HepG2 (cell line): ENCODE data around the gene FAM131C. TPM values are rescaled to one million over a fixed set of nuclear protein-coding genes. Genes with fewer than 3 reads are reported as not detected.
A peak's percentile ranks its signal among the peaks of the same experiment; 100 is the strongest.

ENCODE experiments used
- ATAC-seq: fragments of 200-7000 bp; cut with Tn5 transposase; 3 replicates; pipeline ENCODE4 v1.9.1; 2020; ENCODE audit warnings: mild to moderate bottlenecking, moderate library complexity
- BruUV-seq: library from RNA; stranded (reverse); fragments of 400-500 nt; replicated peaks from 2 replicates; lab custom pipeline; 2021; lab: Mats Ljungman, UMichigan
- CTCF ChIA-PET: fragments of 300-600 bp; formaldehyde crosslinking; extraction: SDS; loops from one replicate; lab custom pipeline; 2021; ENCODE audit warnings: low total read pairs, inconsistent platforms, low intra/inter-chr PET ratio; lab: Yijun Ruan, JAX
- POLR2A ChIA-PET: fragments of 350-600 bp; sonication (Branson Sonifier 250); formaldehyde crosslinking; loops from one replicate; lab custom pipeline; 2020; ENCODE audit warnings: antibody characterized with exemption, inconsistent platforms; lab: Yijun Ruan, JAX
- DNase-seq: peaks from one replicate; pipeline ENCODE4 v3.0.0-alpha.2; 2015; ENCODE audit warnings: low spot score
- FAIRE-seq: peaks from 3 replicates; lab custom pipeline; 2011; peaks lifted over from hg19 to GRCh38; lab: Jason Lieb, UNC
- H2AFZ ChIP-seq: one replicate; pipeline ENCODE4 v1.6.1; 2011; ENCODE audit warnings: low read length, inconsistent platforms
- H3K27ac ChIP-seq: fragments of 300-600 bp; 3 replicates; pipeline ENCODE4 v1.8.0; 2011; ENCODE audit warnings: mixed run types, mild to moderate bottlenecking, mixed read lengths, low read length, inconsistent platforms; ENCODE audit not compliant: insufficient read depth; ENCODE audit errors: extremely low read length
- H3K27me3 ChIP-seq, 2 experiments: fragments of 200-600 bp in 1 of 2; 2 replicates in 1 of 2; 3 replicates in 1 of 2; pipeline versions ENCODE4 v1.6.0 to v1.8.0; 2011; ENCODE audit warnings: low read length in 2 of 2, mild to moderate bottlenecking in 2 of 2, moderate library complexity in 2 of 2, inconsistent platforms in 1 of 2; ENCODE audit not compliant: insufficient read depth in 2 of 2, control insufficient read depth in 1 of 2
- H3K36me3 ChIP-seq, 2 experiments: fragments of 200-600 bp in 1 of 2; replicated peaks in 1 of 2; 2 replicates in 1 of 2; 3 replicates in 1 of 2; pipeline versions ENCODE4 v1.5.1 to v1.8.0; 2011; ENCODE audit warnings: low read length in 2 of 2, inconsistent platforms in 1 of 2; ENCODE audit not compliant: insufficient read depth in 2 of 2, control insufficient read depth in 1 of 2
- H3K4me1 ChIP-seq: 2 replicates; pipeline ENCODE4 v1.5.1; 2012; ENCODE audit warnings: low read length, inconsistent platforms; ENCODE audit not compliant: insufficient read depth
- H3K4me2 ChIP-seq: 2 replicates; pipeline ENCODE4 v1.6.0; 2011; ENCODE audit warnings: low read depth, low read length, inconsistent platforms
- H3K4me3 ChIP-seq, 3 experiments: fragments of 200-600 bp in 1 of 3; sonication (generic), shearing (Covaris generic) in 1 of 3; replicated peaks in 1 of 3; 2 replicates each; pipeline ENCODE4 v1.5.1; 2011 to 2016; ENCODE audit warnings: low read length in 3 of 3, inconsistent platforms in 2 of 3, low read depth in 2 of 3, mild to moderate bottlenecking in 2 of 3, control low read depth in 1 of 3, mixed read lengths in 1 of 3; ENCODE audit not compliant: insufficient read depth in 1 of 3
- H3K79me2 ChIP-seq: one replicate; pipeline ENCODE4 v1.6.1; 2011; ENCODE audit warnings: low read length, inconsistent platforms; ENCODE audit not compliant: insufficient read depth
- H3K9ac ChIP-seq: 2 replicates; pipeline ENCODE4 v1.6.0; 2011; ENCODE audit warnings: mild to moderate bottlenecking, low read depth, low read length, inconsistent platforms; ENCODE audit not compliant: insufficient read depth
- H3K9me3 ChIP-seq: 2 replicates; pipeline ENCODE4 v1.5.1; 2012; ENCODE audit warnings: mild to moderate bottlenecking, low read length
- H4K20me1 ChIP-seq: 2 replicates; pipeline ENCODE4 v1.6.0; 2011; ENCODE audit warnings: inconsistent platforms, mild to moderate bottlenecking, low read length, moderate library complexity; ENCODE audit not compliant: insufficient read depth
- ESRRA ChIP-seq: sonication (generic); formaldehyde crosslinking; IDR thresholded peaks from 2 replicates; pipeline ENCODE4 v1.5.1; 2020; ENCODE audit warnings: mild to moderate bottlenecking, low read depth, missing genetic modification reagents
- FOXA3 ChIP-seq: IDR thresholded peaks from 2 replicates; pipeline ENCODE4 v1.6.1; 2016; ENCODE audit warnings: missing genetic modification reagents, missing compliant biosample characterization
- FOXJ3 ChIP-seq: sonication (generic); formaldehyde crosslinking; IDR thresholded peaks from 2 replicates; pipeline ENCODE4 v1.4.0; 2020; ENCODE audit warnings: missing genetic modification reagents, mild to moderate bottlenecking, borderline replicate concordance
- RCOR2 ChIP-seq: IDR thresholded peaks from 2 replicates; pipeline ENCODE4 v1.6.1; 2016; ENCODE audit warnings: missing biosample characterization, missing genetic modification reagents
- RORA ChIP-seq: sonication (generic); formaldehyde crosslinking; IDR thresholded peaks from 2 replicates; pipeline ENCODE4 v1.5.0; 2020; ENCODE audit warnings: mild to moderate bottlenecking, missing genetic modification reagents, moderate library complexity
- TAF15 ChIP-seq: fragments of 200-400 bp; formaldehyde crosslinking; IDR thresholded peaks from one replicate; pipeline ENCODE4 v1.6.1; 2018; ENCODE audit warnings: mild to moderate bottlenecking, low read depth, low read length; ENCODE audit not compliant: poor library complexity, severe bottlenecking
- TEAD3 ChIP-seq: optimal IDR thresholded peaks from 2 replicates; pipeline ENCODE3; 2016; ENCODE audit warnings: borderline replicate concordance
- ZNF724P ChIP-seq: sonication (generic); formaldehyde crosslinking; IDR thresholded peaks from 2 replicates; pipeline ENCODE4 v1.8.0; 2022; ENCODE audit warnings: missing genetic modification reagents, borderline replicate concordance
- ZSCAN22 ChIP-seq: sonication (generic); formaldehyde crosslinking; IDR thresholded peaks from 2 replicates; pipeline ENCODE4 v1.4.0; 2020; ENCODE audit warnings: mild to moderate bottlenecking, missing genetic modification reagents
- WGBS: methylation state at CpG from one replicate; pipeline ENCODE4 v1.1.6; 2017; ENCODE audit warnings: low lambda C conversion rate; 5-methylcytosine and 5-hydroxymethylcytosine counted together
- in situ Hi-C: cut with HindIII; loops from 2 replicates; pipeline ENCODE4 v1.10.0; 2017; ENCODE audit warnings: low pct_unique_long_range_greater_than_20kb; ENCODE audit not compliant: extremely low pct_ligation_motif_present
- intact Hi-C: fragments of 100-400 bp; cut with micrococcal nuclease; formaldehyde crosslinking; loops from one replicate; pipeline ENCODE4 v1.10.0; 2022; ENCODE audit not compliant: unreplicated experiment
- polyA plus RNA-seq, 8 experiments: library from polyadenylated mRNA; depleted of rRNA in 3 of 8; stranded (reverse) in 7 of 8; unstranded in 1 of 8; fragments of >200 nt; fragmentation: Illumina TruSeq in 4 of 8; extraction: Trizol in 4 of 8; gene quantifications; 2 replicates each; pipeline versions ENCODE4 v1.2.1 to v1.2.3, GENCODE V29; 2011 to 2016; ENCODE audit warnings: low read depth in 4 of 8, missing spikeins in 1 of 8, mixed read lengths in 1 of 8; ENCODE audit not compliant: insufficient read depth in 1 of 8
- total RNA-seq, 5 experiments: library from RNA; depleted of rRNA; stranded (reverse); fragments of >200 nt; fragmentation: Illumina TruSeq; extraction: Trizol; gene quantifications; 2 replicates each; pipeline ENCODE4 v1.2.3, GENCODE V29; 2016; ENCODE audit warnings: low read depth in 1 of 5
- TF ChIP-seq, protein P1 (sequence below): sonication (generic); formaldehyde crosslinking; IDR thresholded peaks from 2 replicates; pipeline ENCODE4 v1.5.1; 2020; ENCODE audit warnings: mild to moderate bottlenecking, missing genetic modification reagents, moderate library complexity
- TF ChIP-seq, protein P2 (sequence below): sonication (generic); formaldehyde crosslinking; IDR thresholded peaks from 2 replicates; pipeline ENCODE4 v1.4.0; 2020; ENCODE audit warnings: missing genetic modification reagents
- TF ChIP-seq, protein P3 (sequence below): sonication (generic); formaldehyde crosslinking; IDR thresholded peaks from 2 replicates; pipeline ENCODE4 v1.9.0; 2021; ENCODE audit warnings: missing genetic modification reagents, borderline replicate concordance

The FAM131C gene
- total and polyA plus RNA-seq, 2 of the 13 experiments (the other 11 are each of a cell fraction or from before 2014, with no cell fraction given), result 0.07 TPM; not detected in 1

DNA sequence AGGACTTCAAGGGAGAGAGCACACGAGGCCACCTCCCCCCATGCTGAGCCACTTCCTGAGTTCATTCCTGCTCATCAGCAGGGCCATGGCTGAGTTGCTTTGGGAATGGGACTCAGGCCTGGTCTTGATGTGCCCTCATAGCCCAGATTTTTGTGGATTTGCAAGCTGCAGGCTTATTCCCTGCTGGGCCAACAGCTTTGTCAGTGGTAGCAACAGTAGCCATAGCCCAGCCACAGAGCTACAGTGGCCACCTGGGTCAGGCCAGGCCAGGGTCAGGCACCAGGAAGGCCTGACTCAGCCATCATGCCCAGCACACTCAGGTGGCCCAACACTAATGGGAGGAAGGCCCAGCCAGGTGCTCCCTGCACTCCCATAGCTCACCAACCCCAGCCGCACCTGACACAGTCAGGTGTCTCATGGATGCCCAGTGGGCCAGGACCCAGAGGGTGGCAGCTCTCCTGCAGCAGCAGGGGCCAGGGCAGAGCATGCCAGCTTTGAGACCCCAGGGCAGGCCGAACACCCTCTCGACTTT lies 49.0 kb upstream of the FAM131C start (continued):
- TF ChIP-seq ZSCAN22 (CRISPR knock-in tag) (no peak), ZNF724P (CRISPR knock-in tag) (no peak), FOXA3 (CRISPR knock-in tag) (no peak), TAF15 (no peak), FOXJ3 (CRISPR knock-in tag) (no peak), ESRRA (CRISPR knock-in tag) (no peak), RORA (CRISPR knock-in tag) (no peak)
- TF ChIP-seq, protein P1, sequence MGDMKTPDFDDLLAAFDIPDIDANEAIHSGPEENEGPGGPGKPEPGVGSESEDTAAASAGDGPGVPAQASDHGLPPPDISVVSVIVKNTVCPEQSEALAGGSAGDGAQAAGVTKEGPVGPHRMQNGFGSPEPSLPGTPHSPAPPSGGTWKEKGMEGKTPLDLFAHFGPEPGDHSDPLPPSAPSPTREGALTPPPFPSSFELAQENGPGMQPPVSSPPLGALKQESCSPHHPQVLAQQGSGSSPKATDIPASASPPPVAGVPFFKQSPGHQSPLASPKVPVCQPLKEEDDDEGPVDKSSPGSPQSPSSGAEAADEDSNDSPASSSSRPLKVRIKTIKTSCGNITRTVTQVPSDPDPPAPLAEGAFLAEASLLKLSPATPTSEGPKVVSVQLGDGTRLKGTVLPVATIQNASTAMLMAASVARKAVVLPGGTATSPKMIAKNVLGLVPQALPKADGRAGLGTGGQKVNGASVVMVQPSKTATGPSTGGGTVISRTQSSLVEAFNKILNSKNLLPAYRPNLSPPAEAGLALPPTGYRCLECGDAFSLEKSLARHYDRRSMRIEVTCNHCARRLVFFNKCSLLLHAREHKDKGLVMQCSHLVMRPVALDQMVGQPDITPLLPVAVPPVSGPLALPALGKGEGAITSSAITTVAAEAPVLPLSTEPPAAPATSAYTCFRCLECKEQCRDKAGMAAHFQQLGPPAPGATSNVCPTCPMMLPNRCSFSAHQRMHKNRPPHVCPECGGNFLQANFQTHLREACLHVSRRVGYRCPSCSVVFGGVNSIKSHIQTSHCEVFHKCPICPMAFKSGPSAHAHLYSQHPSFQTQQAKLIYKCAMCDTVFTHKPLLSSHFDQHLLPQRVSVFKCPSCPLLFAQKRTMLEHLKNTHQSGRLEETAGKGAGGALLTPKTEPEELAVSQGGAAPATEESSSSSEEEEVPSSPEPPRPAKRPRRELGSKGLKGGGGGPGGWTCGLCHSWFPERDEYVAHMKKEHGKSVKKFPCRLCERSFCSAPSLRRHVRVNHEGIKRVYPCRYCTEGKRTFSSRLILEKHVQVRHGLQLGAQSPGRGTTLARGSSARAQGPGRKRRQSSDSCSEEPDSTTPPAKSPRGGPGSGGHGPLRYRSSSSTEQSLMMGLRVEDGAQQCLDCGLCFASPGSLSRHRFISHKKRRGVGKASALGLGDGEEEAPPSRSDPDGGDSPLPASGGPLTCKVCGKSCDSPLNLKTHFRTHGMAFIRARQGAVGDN (CRISPR knock-in tag), result peak; percentile 69

DNA sequence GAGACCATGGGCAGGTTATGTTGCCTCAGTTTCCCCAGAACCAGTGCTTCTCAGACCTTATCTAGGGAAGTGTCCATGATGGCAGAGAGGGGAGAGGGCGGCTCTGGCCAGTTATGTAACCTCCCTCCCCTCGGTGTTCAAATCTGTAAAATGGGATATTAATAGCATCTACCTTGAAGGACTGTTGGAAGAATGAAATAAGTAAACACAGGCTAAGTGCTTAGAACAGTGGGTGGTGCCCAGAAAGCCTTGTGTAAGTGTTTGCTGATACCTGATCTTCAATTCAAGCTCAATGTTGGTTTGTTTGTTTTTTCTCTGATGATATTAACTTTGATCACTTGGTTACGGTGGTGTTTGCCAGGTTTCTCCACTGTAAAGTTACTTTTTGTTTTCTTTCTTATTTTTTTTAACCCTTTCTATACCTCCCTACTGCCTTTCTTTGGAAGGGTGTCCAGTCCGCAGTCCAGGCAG lies 47.5 kb upstream of the FAM131C start:
- in situ Hi-C loops (no loop called here), intact Hi-C loops (no loop called here)
- H4K20me1 ChIP-seq, result peaks cover 16% of the 10 kb centered on the region; the same call in 1 of the 2 replicates
- DNase-seq (peak; percentile 64), ATAC-seq (no peak), FAIRE-seq (no peak)
- POLR2A ChIA-PET, result interaction anchor here (1.0 to 1.8 kb wide), 5 partner anchors 8 to 43 kb away, joined by 3 to 8 read pairs (median 4); partner anchors contain the start of gene EPHA2
- no peak overlapping the region for H3K4me2 ChIP-seq
- CTCF ChIA-PET, result no interaction called here
- H3K4me3 ChIP-seq, result no peak overlapping the region
- 10% methylated on average over 4 of the region's 4 CpGs for WGBS
- no peak overlapping the region for H3K27ac ChIP-seq
- peaks cover 12 to 15% of the 10 kb centered on the region in 2 experiments for H3K36me3 ChIP-seq
- H3K9me3 ChIP-seq, result no peaks in the 10 kb centered on the region
- H3K4me1 ChIP-seq, result peaks cover 75% of the 10 kb centered on the region
- no peaks in the 10 kb centered on the region for H3K79me2 ChIP-seq
- no peak overlapping the region for H2AFZ ChIP-seq
- BruUV-seq, result no TSS peak
- no peak overlapping the region for H3K9ac ChIP-seq
- H3K27me3 ChIP-seq, result peaks cover 0 to 3% of the 10 kb centered on the region in 2 experiments; a peak in 1 of 5 replicates
- peak; percentile 18 for TF ChIP-seq TEAD3 (CRISPR knock-in tag)
- TF ChIP-seq, protein P2, sequence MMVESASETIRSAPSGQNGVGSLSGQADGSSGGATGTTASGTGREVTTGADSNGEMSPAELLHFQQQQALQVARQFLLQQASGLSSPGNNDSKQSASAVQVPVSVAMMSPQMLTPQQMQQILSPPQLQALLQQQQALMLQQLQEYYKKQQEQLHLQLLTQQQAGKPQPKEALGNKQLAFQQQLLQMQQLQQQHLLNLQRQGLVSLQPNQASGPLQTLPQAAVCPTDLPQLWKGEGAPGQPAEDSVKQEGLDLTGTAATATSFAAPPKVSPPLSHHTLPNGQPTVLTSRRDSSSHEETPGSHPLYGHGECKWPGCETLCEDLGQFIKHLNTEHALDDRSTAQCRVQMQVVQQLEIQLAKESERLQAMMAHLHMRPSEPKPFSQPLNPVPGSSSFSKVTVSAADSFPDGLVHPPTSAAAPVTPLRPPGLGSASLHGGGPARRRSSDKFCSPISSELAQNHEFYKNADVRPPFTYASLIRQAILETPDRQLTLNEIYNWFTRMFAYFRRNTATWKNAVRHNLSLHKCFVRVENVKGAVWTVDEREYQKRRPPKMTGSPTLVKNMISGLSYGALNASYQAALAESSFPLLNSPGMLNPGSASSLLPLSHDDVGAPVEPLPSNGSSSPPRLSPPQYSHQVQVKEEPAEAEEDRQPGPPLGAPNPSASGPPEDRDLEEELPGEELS, result peak; percentile 49
- 0 out of 2 replicates have a peak, but pooled peaks have one; percentile 57 for TF ChIP-seq RCOR2 (CRISPR knock-in tag)
- TF ChIP-seq, protein P3, sequence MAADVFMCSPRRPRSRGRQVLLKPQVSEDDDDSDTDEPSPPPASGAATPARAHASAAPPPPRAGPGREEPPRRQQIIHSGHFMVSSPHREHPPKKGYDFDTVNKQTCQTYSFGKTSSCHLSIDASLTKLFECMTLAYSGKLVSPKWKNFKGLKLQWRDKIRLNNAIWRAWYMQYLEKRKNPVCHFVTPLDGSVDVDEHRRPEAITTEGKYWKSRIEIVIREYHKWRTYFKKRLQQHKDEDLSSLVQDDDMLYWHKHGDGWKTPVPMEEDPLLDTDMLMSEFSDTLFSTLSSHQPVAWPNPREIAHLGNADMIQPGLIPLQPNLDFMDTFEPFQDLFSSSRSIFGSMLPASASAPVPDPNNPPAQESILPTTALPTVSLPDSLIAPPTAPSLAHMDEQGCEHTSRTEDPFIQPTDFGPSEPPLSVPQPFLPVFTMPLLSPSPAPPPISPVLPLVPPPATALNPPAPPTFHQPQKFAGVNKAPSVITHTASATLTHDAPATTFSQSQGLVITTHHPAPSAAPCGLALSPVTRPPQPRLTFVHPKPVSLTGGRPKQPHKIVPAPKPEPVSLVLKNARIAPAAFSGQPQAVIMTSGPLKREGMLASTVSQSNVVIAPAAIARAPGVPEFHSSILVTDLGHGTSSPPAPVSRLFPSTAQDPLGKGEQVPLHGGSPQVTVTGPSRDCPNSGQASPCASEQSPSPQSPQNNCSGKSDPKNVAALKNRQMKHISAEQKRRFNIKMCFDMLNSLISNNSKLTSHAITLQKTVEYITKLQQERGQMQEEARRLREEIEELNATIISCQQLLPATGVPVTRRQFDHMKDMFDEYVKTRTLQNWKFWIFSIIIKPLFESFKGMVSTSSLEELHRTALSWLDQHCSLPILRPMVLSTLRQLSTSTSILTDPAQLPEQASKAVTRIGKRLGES, result no peak
